Left ventricle myocardium inferior (tissue), 1 donor: ENCODE results near the gene TMEM109. TPM values are rescaled to one million over a fixed set of nuclear protein-coding genes. Genes with fewer than 3 reads are reported as not detected.

Experiments
- DNase-seq: peaks from one replicate; pipeline ENCODE4 v3.0.0-alpha.2; 2020
- H3K27ac ChIP-seq: fragments of 200-600 bp; replicated peaks from 2 replicates; pipeline ENCODE4 v1.8.0; 2021
- H3K27me3 ChIP-seq: fragments of 200-600 bp; 2 replicates; pipeline ENCODE4 v1.8.0; 2021; ENCODE audit warnings: low read depth
- H3K36me3 ChIP-seq: fragments of 200-600 bp; 2 replicates; pipeline ENCODE4 v1.8.0; 2021
- H3K4me1 ChIP-seq: fragments of 200-600 bp; 2 replicates; pipeline ENCODE4 v1.8.0; 2021
- H3K4me3 ChIP-seq: fragments of 200-600 bp; 2 replicates; pipeline ENCODE4 v1.8.0; 2021; ENCODE audit warnings: mild to moderate bottlenecking, moderate library complexity
- H3K9me3 ChIP-seq: fragments of 200-600 bp; replicated peaks from 2 replicates; pipeline ENCODE4 v1.8.0; 2021
- intact Hi-C: fragments of 100-400 bp; cut with micrococcal nuclease; formaldehyde crosslinking; loops from one replicate; pipeline ENCODE4 v1.11.0; 2022
- total RNA-seq: library from RNA; stranded (reverse); fragmentation: NEBNext Ultra II Directional; extraction: Animal tissue kit (Norgen Biotek cat#: 25700); gene quantifications from one replicate; pipeline ENCODE4 v1.2.1, GENCODE V29; 2021
- TF ChIP-seq, protein P1 (sequence below): fragments of 200-600 bp; IDR thresholded peaks from 2 replicates; pipeline ENCODE4 v1.8.0; 2021; ENCODE audit warnings: antibody characterized with exemption, mild to moderate bottlenecking, borderline replicate concordance
- donor health status: DM: no; HTN: yes; CAD: no; lungs with severe emphysema.

The TMEM109 gene
- total RNA-seq, 1 donor from 2014 or later = 86.7 TPM

DNA sequence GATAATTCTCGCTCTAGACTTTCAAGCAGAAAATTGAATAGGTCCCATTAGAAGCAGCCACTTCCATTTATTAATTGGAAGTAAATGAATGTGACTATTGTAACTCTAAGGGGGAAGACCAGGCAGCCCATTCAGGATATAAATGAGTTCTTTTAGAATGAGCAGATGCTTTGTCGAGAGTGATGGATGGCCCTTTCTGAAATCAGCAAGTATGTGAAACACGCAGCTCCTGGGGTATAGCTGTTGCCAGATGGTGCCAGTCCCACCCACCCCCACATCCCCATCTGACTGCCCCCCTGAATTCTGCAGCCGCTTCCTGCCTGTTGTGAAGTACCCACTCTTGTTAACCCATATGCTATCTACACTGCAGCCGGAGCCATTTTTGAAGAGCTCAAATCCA lies 34.3 kb downstream of the TMEM109 start:
- Histone ChIP-seq H3K4me3 (no peak overlapping the region), H3K4me1 (peaks cover 50% of the 10 kb centered on the region), H3K36me3 (peaks cover 17% of the 10 kb centered on the region), H3K9me3 (no peaks in the 10 kb centered on the region), H3K27ac (peak overlapping the region; percentile 30), H3K27me3 (peaks cover 17% of the 10 kb centered on the region)
- TF ChIP-seq, protein P1, sequence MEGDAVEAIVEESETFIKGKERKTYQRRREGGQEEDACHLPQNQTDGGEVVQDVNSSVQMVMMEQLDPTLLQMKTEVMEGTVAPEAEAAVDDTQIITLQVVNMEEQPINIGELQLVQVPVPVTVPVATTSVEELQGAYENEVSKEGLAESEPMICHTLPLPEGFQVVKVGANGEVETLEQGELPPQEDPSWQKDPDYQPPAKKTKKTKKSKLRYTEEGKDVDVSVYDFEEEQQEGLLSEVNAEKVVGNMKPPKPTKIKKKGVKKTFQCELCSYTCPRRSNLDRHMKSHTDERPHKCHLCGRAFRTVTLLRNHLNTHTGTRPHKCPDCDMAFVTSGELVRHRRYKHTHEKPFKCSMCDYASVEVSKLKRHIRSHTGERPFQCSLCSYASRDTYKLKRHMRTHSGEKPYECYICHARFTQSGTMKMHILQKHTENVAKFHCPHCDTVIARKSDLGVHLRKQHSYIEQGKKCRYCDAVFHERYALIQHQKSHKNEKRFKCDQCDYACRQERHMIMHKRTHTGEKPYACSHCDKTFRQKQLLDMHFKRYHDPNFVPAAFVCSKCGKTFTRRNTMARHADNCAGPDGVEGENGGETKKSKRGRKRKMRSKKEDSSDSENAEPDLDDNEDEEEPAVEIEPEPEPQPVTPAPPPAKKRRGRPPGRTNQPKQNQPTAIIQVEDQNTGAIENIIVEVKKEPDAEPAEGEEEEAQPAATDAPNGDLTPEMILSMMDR = no peak
- intact Hi-C loops = no loop called here
- DNase-seq = no peak

DNA sequence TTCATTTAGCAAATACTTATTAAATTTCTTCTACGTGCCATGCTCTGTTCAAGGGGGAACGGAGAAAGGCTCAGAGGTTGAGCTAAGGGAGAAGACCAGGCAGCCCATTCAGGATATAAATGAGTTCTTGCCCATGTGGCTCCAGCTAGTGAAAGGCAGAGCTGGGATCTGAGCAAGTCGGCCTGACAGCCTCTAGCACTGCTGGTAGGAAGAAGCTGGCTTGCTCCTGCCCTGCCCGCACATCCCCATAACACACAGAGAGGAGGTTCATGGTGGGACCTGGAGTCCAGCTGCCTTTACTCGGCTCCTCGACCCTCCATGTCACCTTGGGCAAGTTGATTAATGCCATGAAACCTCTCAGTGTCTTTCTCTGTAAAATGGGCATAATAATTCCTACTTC lies 36.1 kb downstream of the TMEM109 start:
- H3K27ac ChIP-seq = peak overlapping the region; percentile 92
- DNase-seq = no peak
- intact Hi-C loops = no loop called here
- peaks cover 17% of the 10 kb centered on the region for H3K27me3 ChIP-seq
- TF ChIP-seq, protein P1 = no peak
- no peaks in the 10 kb centered on the region for H3K9me3 ChIP-seq
- H3K4me3 ChIP-seq = peak overlapping the region; percentile 69
- peaks cover 13% of the 10 kb centered on the region for H3K36me3 ChIP-seq
- peaks cover 46% of the 10 kb centered on the region for H3K4me1 ChIP-seq

DNA sequence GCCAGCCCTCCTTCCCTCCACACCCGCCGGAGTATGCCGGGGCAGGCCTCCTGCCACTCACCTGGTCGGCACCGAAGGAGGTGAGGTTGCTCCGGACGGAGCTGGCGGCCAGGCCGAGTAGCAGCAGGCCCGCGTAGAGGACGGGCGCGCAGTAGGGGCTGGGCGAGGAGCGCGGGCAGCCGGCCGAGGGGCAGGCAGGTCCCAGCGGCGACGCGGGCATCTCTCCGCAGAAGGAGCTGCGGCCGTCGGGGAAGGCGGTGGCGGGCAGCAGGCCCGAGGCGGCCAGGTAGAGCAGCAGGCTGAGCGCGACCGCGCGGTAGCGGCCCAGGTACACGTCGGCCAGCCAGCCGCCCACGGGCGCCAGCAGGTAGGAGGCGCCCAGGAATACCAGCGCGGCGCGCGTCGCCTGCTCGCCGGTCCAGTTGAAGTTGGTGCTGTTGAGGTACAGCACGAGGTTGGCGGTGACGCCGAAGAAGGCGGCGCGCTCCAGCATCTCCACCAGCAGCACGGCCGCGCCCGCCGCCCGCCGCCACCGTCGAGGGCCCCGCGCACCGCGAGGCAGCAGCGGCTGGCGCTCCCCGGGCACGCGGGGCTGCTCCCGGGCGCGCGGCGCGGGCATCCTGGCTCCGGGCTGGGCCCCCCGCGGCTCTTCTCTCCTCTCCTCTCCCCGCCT lies 37.1 kb downstream of the TMEM109 start:
- Histone ChIP-seq H3K27ac (peak overlapping the region; percentile 92), H3K4me3 (peak overlapping the region; percentile 69), H3K27me3 (peaks cover 17% of the 10 kb centered on the region), H3K4me1 (peaks cover 46% of the 10 kb centered on the region), H3K36me3 (peaks cover 9% of the 10 kb centered on the region), H3K9me3 (no peaks in the 10 kb centered on the region)
- intact Hi-C loops = no loop called here
- peak; percentile 48 for DNase-seq
- TF ChIP-seq, protein P1 = no peak

DNA sequence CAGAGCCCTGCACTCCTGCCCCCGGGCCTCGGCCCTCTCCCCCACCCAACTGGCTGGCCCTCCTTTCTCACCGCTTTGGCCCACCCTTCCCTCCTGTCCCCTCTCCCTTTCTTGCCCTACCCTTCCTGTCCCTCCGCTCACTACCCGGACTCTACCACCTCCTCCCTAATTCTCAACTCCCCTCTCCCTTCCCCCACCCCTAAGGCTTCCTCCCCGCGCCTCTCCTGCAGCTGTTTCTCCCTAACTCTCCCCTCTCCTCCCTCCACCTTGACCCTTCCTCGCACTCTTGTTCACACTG lies 37.6 kb downstream of the TMEM109 start:
- Histone ChIP-seq H3K27me3 (peaks cover 17% of the 10 kb centered on the region), H3K27ac (peak overlapping the region; percentile 92), H3K9me3 (no peaks in the 10 kb centered on the region), H3K4me3 (peak overlapping the region; percentile 69), H3K36me3 (peaks cover 4% of the 10 kb centered on the region), H3K4me1 (peaks cover 46% of the 10 kb centered on the region)
- no peak for DNase-seq
- intact Hi-C loops = no loop called here
- TF ChIP-seq, protein P1 = no peak

DNA sequence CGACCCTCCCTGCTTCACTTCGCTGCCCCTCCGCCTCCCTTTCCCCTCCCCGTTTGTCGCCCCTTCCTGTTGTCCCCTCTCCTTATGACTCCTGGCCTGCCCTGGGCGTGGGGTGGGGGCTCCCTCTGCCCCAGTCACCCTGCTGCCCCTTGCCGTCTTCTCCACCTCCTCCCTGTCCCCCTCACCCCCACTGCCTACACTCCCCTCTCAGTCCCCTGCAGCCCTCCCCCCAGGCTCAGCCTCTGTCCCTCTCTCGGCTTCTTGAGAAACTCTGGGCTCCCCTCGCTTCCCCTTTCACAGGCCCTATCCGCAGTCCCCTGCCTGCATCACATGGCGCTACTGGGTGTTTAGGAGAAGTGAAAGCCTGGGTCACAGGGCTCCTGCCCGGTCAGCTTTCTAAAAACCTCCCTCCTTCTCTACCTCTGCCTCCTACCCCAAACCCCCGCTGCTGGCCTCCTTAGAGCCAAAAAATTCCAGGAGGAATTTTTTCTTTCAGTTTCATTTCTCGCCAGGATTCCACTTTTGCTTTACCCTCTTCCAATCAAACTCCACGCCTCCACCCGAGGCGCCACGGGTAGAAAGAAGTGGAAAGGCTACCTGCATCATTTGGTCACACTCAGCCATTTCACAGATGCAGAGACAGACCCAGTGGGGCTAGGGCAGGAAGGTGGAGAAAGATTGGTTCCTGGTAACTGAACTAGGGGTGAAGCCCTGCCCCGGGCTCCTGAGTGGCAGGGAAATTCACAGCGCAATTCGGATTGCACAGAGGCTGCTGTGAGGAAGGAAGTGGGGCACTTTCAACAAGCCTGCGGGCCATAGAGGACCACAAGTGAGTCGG lies 38.2 kb downstream of the TMEM109 start, which contains the start of gene SLC15A3:
Gene SLC15A3 (minus strand): TSS at position 273 of the 838 bp plus-strand sequence. CDS start 625 bp downstream, outside the sequence.
- Histone ChIP-seq H3K27ac (peak within 1 kb of the TSS; percentile 92), H3K4me1 (peaks cover 46% of the 10 kb centered on the region), H3K36me3 (no peaks in the 10 kb centered on the region), H3K4me3 (peak within 1 kb of the TSS; percentile 69), H3K9me3 (no peaks in the 10 kb centered on the region), H3K27me3 (peaks cover 17% of the 10 kb centered on the region)
- DNase-seq = peak; percentile 71
- TF ChIP-seq, protein P1 = no peak
- intact Hi-C loops = no loop called here
